ENCODE measurements around the gene HOXC10.

GRCh38 chr12:54014377-54015017 is 29.6 kb downstream of the HOXC10 start:
- TF ChIP-seq POLR2A (IDR thresholded peaks at IDR 0.05; ENCODE audit: control extremely low read depth in 1 of 2, low read depth in 2 of 2, low read length in 2 of 2) (no peak), POLR2AphosphoS5 (IDR thresholded peaks at IDR 0.05; ENCODE audit: low read depth, low read length) (no peak), CTCF (IDR thresholded peaks at IDR 0.05; ENCODE audit: control extremely low read depth in 1 of 3, insufficient read depth in 1 of 3, low read depth in 1 of 3, low read length in 3 of 3) (no peak), MAFK (IDR thresholded peaks at IDR 0.05; ENCODE audit: low read depth, low read length) (no peak), CBX5 (IDR thresholded peaks at IDR 0.05; ENCODE audit: low read depth, low read length) (no peak), GABPA (IDR thresholded peaks at IDR 0.05; ENCODE audit: borderline replicate concordance, insufficient read depth, low read length) (no peak)
